Measurements from ENCODE around the gene PREX1. TPM values are rescaled to one million over a fixed set of nuclear protein-coding genes. Genes with fewer than 3 reads are reported as not detected.

Gene PREX1
- polyA plus RNA-seq, 1 donor, result 9.9 TPM

DNA sequence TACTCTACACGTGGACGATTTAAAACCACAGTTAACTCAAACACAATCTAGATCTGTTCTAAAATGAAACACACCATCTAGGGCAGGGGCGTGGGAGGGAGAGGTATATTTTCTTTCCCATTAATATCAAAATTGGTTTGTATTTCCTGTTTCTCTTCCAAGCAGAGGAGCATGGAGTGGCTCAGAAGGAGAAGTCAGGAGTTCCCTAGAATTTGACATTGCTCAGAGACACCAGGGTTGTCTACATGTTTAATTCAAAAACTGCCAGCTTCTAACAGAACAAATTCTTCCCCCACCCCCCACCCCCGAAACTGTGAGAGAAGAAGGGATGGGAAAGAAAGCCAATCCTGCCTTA lies 2.3 kb downstream of the PREX1 start:
- H3K4me3 ChIP-seq (ENCODE audit: low read length), result no peak overlapping the region
- WGBS (ENCODE audit: insufficient coverage, low lambda C conversion rate), result no CpG with 5 or more reads among the region's 4 CpGs
- H3K9me3 ChIP-seq (ENCODE audit: control insufficient read depth, low read depth, low read length), result no peaks in the 10 kb centered on the region
- no peak for DNase-seq
- H3K36me3 ChIP-seq (ENCODE audit: control insufficient read depth, insufficient read depth, low read length), result no peaks in the 10 kb centered on the region
- no peak overlapping the region for H3K27ac ChIP-seq (ENCODE audit: low read length)
- no peaks in the 10 kb centered on the region for H3K4me1 ChIP-seq (ENCODE audit: control insufficient read depth, insufficient read depth, low read length)
- peaks cover 63% of the 10 kb centered on the region for H3K27me3 ChIP-seq (ENCODE audit: control insufficient read depth, insufficient read depth, low read length)

GRCh38 chr20:48824830-48825565 lies 2.8 kb downstream of the PREX1 start:
- 0% methylated on average over 1 of the region's 12 CpGs for WGBS (ENCODE audit: insufficient coverage, low lambda C conversion rate)
- no peak overlapping the region for H3K4me3 ChIP-seq (ENCODE audit: low read length)
- no peaks in the 10 kb centered on the region for H3K9me3 ChIP-seq (ENCODE audit: control insufficient read depth, low read depth, low read length)
- H3K36me3 ChIP-seq (ENCODE audit: control insufficient read depth, insufficient read depth, low read length), result no peaks in the 10 kb centered on the region
- H3K4me1 ChIP-seq (ENCODE audit: control insufficient read depth, insufficient read depth, low read length), result no peaks in the 10 kb centered on the region
- peaks cover 59% of the 10 kb centered on the region for H3K27me3 ChIP-seq (ENCODE audit: control insufficient read depth, insufficient read depth, low read length)
- DNase-seq, result no peak
- H3K27ac ChIP-seq (ENCODE audit: low read length), result no peak overlapping the region

- no peak for DNase-seq
- H3K4me1 ChIP-seq (ENCODE audit: control insufficient read depth, insufficient read depth, low read length), result no peaks in the 10 kb centered on the region
- no peaks in the 10 kb centered on the region for H3K9me3 ChIP-seq (ENCODE audit: control insufficient read depth, low read depth, low read length)
- H3K27me3 ChIP-seq (ENCODE audit: control insufficient read depth, insufficient read depth, low read length), result peaks cover 51% of the 10 kb centered on the region
- no peak overlapping the region for H3K4me3 ChIP-seq (ENCODE audit: low read length)
- H3K27ac ChIP-seq (ENCODE audit: low read length), result no peak overlapping the region
- no peaks in the 10 kb centered on the region for H3K36me3 ChIP-seq (ENCODE audit: control insufficient read depth, insufficient read depth, low read length)
- no CpG with 5 or more reads among the region's 8 CpGs for WGBS (ENCODE audit: insufficient coverage, low lambda C conversion rate)
Observed at GRCh38 chr20:48823960-48824498, 3.8 kb downstream of the PREX1 start.

DNA sequence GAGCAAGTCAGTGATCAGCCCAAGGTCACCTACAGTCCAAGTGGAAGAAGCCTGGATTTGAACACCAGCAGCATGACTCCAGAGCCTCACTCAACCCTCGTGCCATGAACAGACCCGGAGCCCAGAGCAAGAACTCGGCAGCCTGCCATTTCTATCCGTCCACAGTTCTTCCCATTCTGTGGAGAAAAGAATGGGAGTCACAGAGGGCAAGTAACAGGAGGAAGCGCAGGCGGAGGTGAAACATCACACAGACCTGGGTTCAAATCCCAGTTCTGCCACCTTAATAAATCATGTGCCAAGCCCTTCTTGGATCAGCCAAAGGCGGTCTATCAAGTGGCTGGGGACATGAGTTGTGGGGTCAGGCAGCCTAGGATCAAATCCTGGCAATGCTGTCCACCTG lies 4.3 kb downstream of the PREX1 start:
- Histone ChIP-seq H3K4me3 (ENCODE audit: low read length) (no peak overlapping the region), H3K27ac (ENCODE audit: low read length) (no peak overlapping the region), H3K9me3 (ENCODE audit: control insufficient read depth, low read depth, low read length) (no peaks in the 10 kb centered on the region), H3K36me3 (ENCODE audit: control insufficient read depth, insufficient read depth, low read length) (no peaks in the 10 kb centered on the region), H3K27me3 (ENCODE audit: control insufficient read depth, insufficient read depth, low read length) (peaks cover 45% of the 10 kb centered on the region), H3K4me1 (ENCODE audit: control insufficient read depth, insufficient read depth, low read length) (no peaks in the 10 kb centered on the region)
- no peak for DNase-seq
- no CpG with 5 or more reads among the region's 7 CpGs for WGBS (ENCODE audit: insufficient coverage, low lambda C conversion rate)

DNA sequence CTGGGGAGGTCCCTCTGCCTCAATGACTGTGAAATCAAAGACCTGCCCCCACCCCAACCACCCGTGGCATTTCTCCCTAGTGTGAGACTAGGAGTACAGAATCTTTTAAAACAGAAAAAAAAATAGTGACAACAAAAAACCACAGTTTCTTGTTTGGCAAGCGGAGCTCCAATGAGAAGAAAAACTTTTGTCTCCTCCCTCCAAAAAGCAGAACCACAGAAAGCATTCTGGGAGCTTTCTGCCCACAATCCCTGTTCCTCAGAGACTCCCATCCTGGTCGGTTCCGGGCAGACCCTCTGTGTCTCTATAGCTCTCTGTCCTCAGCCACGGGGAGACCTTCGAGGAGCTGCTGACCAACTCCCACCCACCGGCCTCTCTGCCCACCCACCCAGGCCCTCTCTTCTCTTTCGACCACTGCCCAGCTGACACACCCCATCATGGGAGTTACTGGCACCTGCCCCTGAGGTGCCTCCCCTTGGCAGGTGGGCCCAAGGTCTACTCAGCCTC lies 4.9 kb downstream of the PREX1 start:
- Histone ChIP-seq H3K27me3 (ENCODE audit: control insufficient read depth, insufficient read depth, low read length) (peaks cover 44% of the 10 kb centered on the region), H3K36me3 (ENCODE audit: control insufficient read depth, insufficient read depth, low read length) (no peaks in the 10 kb centered on the region), H3K9me3 (ENCODE audit: control insufficient read depth, low read depth, low read length) (no peaks in the 10 kb centered on the region), H3K4me3 (ENCODE audit: low read length) (no peak overlapping the region), H3K27ac (ENCODE audit: low read length) (no peak overlapping the region), H3K4me1 (ENCODE audit: control insufficient read depth, insufficient read depth, low read length) (no peaks in the 10 kb centered on the region)
- no peak for DNase-seq
- no CpG with 5 or more reads among the region's 8 CpGs for WGBS (ENCODE audit: insufficient coverage, low lambda C conversion rate)

- peaks cover 41% of the 10 kb centered on the region for H3K27me3 ChIP-seq (ENCODE audit: control insufficient read depth, insufficient read depth, low read length)
- no peaks in the 10 kb centered on the region for H3K4me1 ChIP-seq (ENCODE audit: control insufficient read depth, insufficient read depth, low read length)
- H3K4me3 ChIP-seq (ENCODE audit: low read length), result no peak overlapping the region
- DNase-seq, result no peak
- no peak overlapping the region for H3K27ac ChIP-seq (ENCODE audit: low read length)
- H3K9me3 ChIP-seq (ENCODE audit: control insufficient read depth, low read depth, low read length), result no peaks in the 10 kb centered on the region
- no CpG with 5 or more reads among the region's 2 CpGs for WGBS (ENCODE audit: insufficient coverage, low lambda C conversion rate)
- H3K36me3 ChIP-seq (ENCODE audit: control insufficient read depth, insufficient read depth, low read length), result no peaks in the 10 kb centered on the region
Observed at GRCh38 chr20:48822178-48822577, 5.6 kb downstream of the PREX1 start.

- Histone ChIP-seq H3K4me3 (ENCODE audit: low read length) (no peak overlapping the region), H3K9me3 (ENCODE audit: control insufficient read depth, low read depth, low read length) (no peaks in the 10 kb centered on the region), H3K36me3 (ENCODE audit: control insufficient read depth, insufficient read depth, low read length) (no peaks in the 10 kb centered on the region), H3K27me3 (ENCODE audit: control insufficient read depth, insufficient read depth, low read length) (peaks cover 33% of the 10 kb centered on the region), H3K27ac (ENCODE audit: low read length) (no peak overlapping the region), H3K4me1 (ENCODE audit: control insufficient read depth, insufficient read depth, low read length) (no peaks in the 10 kb centered on the region)
- no CpG with 5 or more reads among the region's 8 CpGs for whole genome bisulfite sequencing (ENCODE audit: insufficient coverage, low lambda C conversion rate)
- no peak for DNase-seq
Observed at GRCh38 chr20:48821261-48821920, 6.4 kb downstream of the PREX1 start.

DNA sequence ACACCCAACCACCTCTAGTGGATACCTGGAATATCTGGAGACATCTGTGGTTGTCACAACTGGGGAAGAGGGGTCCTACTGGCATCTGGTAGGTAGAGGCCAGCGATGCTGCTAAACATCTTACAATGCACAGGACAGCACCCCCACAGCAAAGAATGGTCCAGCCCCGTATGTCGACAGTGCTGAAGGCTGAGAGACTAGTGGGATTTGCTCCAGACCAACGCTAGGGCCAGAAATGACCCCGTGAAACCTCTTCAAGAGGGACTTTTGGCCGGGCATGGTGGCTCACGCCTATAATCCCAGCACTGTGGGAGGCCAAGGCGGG lies 7.2 kb downstream of the PREX1 start:
- Histone ChIP-seq H3K27me3 (ENCODE audit: control insufficient read depth, insufficient read depth, low read length) (peaks cover 25% of the 10 kb centered on the region), H3K4me3 (ENCODE audit: low read length) (no peak overlapping the region), H3K27ac (ENCODE audit: low read length) (no peak overlapping the region), H3K36me3 (ENCODE audit: control insufficient read depth, insufficient read depth, low read length) (no peaks in the 10 kb centered on the region), H3K4me1 (ENCODE audit: control insufficient read depth, insufficient read depth, low read length) (no peaks in the 10 kb centered on the region), H3K9me3 (ENCODE audit: control insufficient read depth, low read depth, low read length) (no peaks in the 10 kb centered on the region)
- WGBS (ENCODE audit: insufficient coverage, low lambda C conversion rate), result no CpG with 5 or more reads among the region's 8 CpGs
- DNase-seq, result no peak

GRCh38 chr20:48819821-48820648 lies 7.8 kb downstream of the PREX1 start:
- Histone ChIP-seq H3K4me3 (ENCODE audit: low read length) (no peak overlapping the region), H3K9me3 (ENCODE audit: control insufficient read depth, low read depth, low read length) (no peaks in the 10 kb centered on the region), H3K27me3 (ENCODE audit: control insufficient read depth, insufficient read depth, low read length) (peaks cover 20% of the 10 kb centered on the region), H3K4me1 (ENCODE audit: control insufficient read depth, insufficient read depth, low read length) (no peaks in the 10 kb centered on the region), H3K27ac (ENCODE audit: low read length) (no peak overlapping the region), H3K36me3 (ENCODE audit: control insufficient read depth, insufficient read depth, low read length) (no peaks in the 10 kb centered on the region)
- no peak for DNase-seq
- WGBS (ENCODE audit: insufficient coverage, low lambda C conversion rate), result 100% methylated on average over 1 of the region's 15 CpGs

- Histone ChIP-seq H3K4me3 (ENCODE audit: low read length) (no peak overlapping the region), H3K4me1 (ENCODE audit: control insufficient read depth, insufficient read depth, low read length) (no peaks in the 10 kb centered on the region), H3K27ac (ENCODE audit: low read length) (no peak overlapping the region), H3K27me3 (ENCODE audit: control insufficient read depth, insufficient read depth, low read length) (peaks cover 14% of the 10 kb centered on the region), H3K9me3 (ENCODE audit: control insufficient read depth, low read depth, low read length) (no peaks in the 10 kb centered on the region), H3K36me3 (ENCODE audit: control insufficient read depth, insufficient read depth, low read length) (no peaks in the 10 kb centered on the region)
- WGBS (ENCODE audit: insufficient coverage, low lambda C conversion rate), result 100% methylated on average over 1 of the region's 3 CpGs
- DNase-seq, result no peak
Observed at GRCh38 chr20:48819089-48819488, 8.7 kb downstream of the PREX1 start.

Data from large intestine (tissue), 3 donors.